Lower leg skin (tissue), 4 donors: ENCODE data around the gene RAB5IF. TPM values are rescaled to one million over a fixed set of nuclear protein-coding genes. Genes with fewer than 3 reads are reported as not detected.
"Not testable (repeated sequence)": the region's sequence is repeated elsewhere in the genome, so short reads cannot be mapped to it uniquely, and the experiment has no call there.

ENCODE experiments used
- DNase-seq, 2 donors: peaks; one replicate each; pipeline ENCODE4 v3.0.0-alpha.2; 2019; ENCODE audit warnings: low spot score in 2 of 2
- H3K4me3 ChIP-seq: fragments of 200-600 bp; sonication (generic); 2 replicates; pipeline ENCODE4 v1.5.1; 2017; ENCODE audit warnings: mild to moderate bottlenecking, low read depth; ENCODE audit not compliant: poor library complexity, severe bottlenecking
- POLR2A ChIP-seq, 2 donors: fragments of 450-650 bp; IDR thresholded peaks; one replicate each; pipeline ENCODE4 v1.6.1; 2016 to 2017; ENCODE audit warnings: antibody characterized with exemption in 2 of 2, mild to moderate bottlenecking in 1 of 2, moderate library complexity in 1 of 2
- WGBS, 2 donors: methylation state at CpG; one replicate each; pipeline ENCODE4 v1.1.5; 2018; 5-methylcytosine and 5-hydroxymethylcytosine counted together
- intact Hi-C: fragments of 100-400 bp; cut with DNase I; formaldehyde crosslinking; loops from one replicate; pipeline ENCODE4 v1.15.0; 2023; ENCODE audit warnings: low total_unique reads
- total RNA-seq, 4 donors: library from RNA; depleted of rRNA; stranded (reverse); fragments of >200 nt; gene quantifications; one replicate each; pipeline ENCODE4 v1.1.0, GENCODE V29; 2016
- TF ChIP-seq, protein P1 (sequence below), 3 donors: fragments of 450-650 bp; IDR thresholded peaks; one replicate each; pipeline ENCODE4 v1.5.1; 2016; ENCODE audit warnings: antibody characterized with exemption in 3 of 3, mild to moderate bottlenecking in 3 of 3, moderate library complexity in 2 of 3

RAB5IF gene
- total RNA-seq, result 10 to 100 TPM; 57.3 to 75.5 (median 61.3) TPM

DNA sequence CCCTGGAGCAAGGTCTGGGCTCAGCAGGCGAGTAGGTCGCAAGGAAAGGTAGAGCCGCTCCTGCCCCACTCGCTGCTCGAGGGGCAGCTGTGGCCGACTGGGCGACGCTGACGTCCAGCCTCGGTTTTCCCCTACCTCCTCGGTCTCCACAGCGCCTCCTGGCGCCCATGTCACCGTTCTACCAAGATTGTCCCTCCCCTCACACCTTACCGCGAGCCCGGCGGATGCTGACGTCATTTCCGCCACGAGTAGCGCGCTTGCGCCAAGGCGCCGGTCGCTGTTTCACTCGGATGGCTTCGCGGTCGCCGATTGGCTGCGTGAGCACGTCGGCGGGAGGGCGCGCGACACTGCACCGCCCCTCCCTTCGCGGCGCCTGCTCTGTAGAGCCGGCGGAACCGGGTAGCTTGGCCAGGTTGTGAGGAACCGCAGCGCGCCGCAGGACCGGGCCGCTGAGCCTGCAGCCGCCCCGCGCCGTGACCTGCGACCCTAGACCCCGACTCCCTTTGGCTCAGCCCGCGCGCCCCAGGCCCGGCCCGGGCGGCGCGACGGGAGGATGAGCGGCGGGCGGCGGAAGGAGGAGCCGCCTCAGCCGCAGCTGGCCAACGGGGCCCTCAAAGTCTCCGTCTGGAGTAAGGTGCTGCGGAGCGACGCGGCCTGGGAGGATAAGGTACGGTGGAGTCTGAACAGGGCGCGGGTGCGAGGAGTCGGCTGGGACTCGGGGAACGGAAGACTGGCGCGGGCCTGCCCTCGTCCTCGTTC, at the start of gene RAB5IF:
Gene RAB5IF, plus strand, starts transcription at position 381 of the 759 bp plus-strand sequence. Its CDS starts 173 bp downstream, at position 554.
- TF ChIP-seq, protein P1, sequence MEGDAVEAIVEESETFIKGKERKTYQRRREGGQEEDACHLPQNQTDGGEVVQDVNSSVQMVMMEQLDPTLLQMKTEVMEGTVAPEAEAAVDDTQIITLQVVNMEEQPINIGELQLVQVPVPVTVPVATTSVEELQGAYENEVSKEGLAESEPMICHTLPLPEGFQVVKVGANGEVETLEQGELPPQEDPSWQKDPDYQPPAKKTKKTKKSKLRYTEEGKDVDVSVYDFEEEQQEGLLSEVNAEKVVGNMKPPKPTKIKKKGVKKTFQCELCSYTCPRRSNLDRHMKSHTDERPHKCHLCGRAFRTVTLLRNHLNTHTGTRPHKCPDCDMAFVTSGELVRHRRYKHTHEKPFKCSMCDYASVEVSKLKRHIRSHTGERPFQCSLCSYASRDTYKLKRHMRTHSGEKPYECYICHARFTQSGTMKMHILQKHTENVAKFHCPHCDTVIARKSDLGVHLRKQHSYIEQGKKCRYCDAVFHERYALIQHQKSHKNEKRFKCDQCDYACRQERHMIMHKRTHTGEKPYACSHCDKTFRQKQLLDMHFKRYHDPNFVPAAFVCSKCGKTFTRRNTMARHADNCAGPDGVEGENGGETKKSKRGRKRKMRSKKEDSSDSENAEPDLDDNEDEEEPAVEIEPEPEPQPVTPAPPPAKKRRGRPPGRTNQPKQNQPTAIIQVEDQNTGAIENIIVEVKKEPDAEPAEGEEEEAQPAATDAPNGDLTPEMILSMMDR (IDR thresholded peaks at IDR 0.05), result peak in 1 of 3 donors; percentile 99
- no peak for TF ChIP-seq POLR2A (IDR thresholded peaks at IDR 0.05)
- DNase-seq, result peak; percentile 98 to 100
- H3K4me3 ChIP-seq, result peak within 1 kb of the TSS; percentile 92
- WGBS, 2 donors, result 1% methylated on average over 36 to 61 of the region's 90 CpGs
- intact Hi-C loops, result no loop called here

DNA sequence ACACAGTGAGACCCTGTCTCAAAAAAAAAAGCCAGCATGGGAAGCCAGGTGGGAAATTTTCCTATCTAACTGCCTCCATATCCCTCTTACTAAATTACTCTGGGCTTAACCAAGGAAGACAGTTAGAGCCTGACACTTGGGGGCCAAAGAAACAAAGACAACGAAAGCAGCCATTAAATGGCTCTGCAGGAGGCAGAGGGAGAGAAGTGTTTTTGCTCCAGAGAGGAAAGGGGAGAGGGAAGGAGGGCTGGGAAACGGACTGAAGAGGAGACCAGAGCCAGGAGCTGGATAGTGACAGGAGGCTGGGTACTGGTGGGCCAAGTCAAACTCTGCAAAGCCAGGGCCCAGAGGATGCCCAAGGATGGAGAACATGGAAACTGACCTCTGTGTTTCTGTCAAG, 42.9 kb upstream of the RAB5IF start:
- H3K4me3 ChIP-seq, result no peak overlapping the region
- intact Hi-C loops, result no loop called here
- no peak for DNase-seq
- TF ChIP-seq POLR2A (IDR thresholded peaks at IDR 0.05), result no peak
- TF ChIP-seq, protein P1 (IDR thresholded peaks at IDR 0.05), result no peak
- 76 to 78% methylated on average over 2 of the region's 2 CpGs for WGBS, 2 donors

DNA sequence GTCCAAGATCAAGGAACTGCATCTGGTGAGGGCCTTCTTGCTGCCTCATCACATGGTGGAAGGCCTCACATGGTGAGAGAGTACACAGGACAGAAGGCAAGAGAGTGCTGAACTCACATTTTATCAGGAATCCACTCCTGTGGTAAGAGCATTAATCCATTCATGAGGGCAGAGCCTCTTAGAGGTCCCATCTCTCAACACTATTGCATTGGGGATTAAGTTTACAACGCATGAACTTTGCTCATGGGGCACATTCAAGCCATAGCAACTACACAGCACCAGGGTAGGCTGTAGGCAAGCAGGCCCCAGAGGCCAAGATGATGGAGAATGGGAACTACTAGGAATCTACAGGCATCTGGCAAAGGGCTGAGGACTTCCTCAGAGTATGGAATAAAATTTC, 42.2 kb upstream of the RAB5IF start:
- H3K4me3 ChIP-seq, result no peak overlapping the region
- intact Hi-C loops, result no loop called here
- WGBS, 2 donors, result 88 to 100% methylated on average over 1 of the region's 1 CpG
- TF ChIP-seq, protein P1 (IDR thresholded peaks at IDR 0.05), result no peak
- TF ChIP-seq POLR2A (IDR thresholded peaks at IDR 0.05), result no peak
- DNase-seq, result no peak

GRCh38 chr20:36564078-36564725, 41.4 kb upstream of the RAB5IF start:
- WGBS, 2 donors, result 93 to 94% methylated on average over 13 of the region's 13 CpGs
- intact Hi-C loops, H3K4me3 ChIP-seq, DNase-seq: not testable (repeated sequence)

GRCh38 chr20:36564726-36565121, 40.9 kb upstream of the RAB5IF start:
- DNase-seq, H3K4me3 ChIP-seq, intact Hi-C loops: not testable (repeated sequence)
- 89 to 92% methylated on average over 6 of the region's 6 CpGs for WGBS, 2 donors

- DNase-seq, result no peak
- TF ChIP-seq, protein P1 (IDR thresholded peaks at IDR 0.05), result no peak
- TF ChIP-seq POLR2A (IDR thresholded peaks at IDR 0.05), result no peak
- intact Hi-C loops, result no loop called here
- H3K4me3 ChIP-seq, result no peak overlapping the region
- WGBS, 2 donors, result 92% methylated on average over 3 of the region's 3 CpGs
Measured at GRCh38 chr20:36565520-36565919, 40.1 kb upstream of the RAB5IF start.
